ENCODE results near the gene NEURL1. TPM values are rescaled to one million over a fixed set of nuclear protein-coding genes. Genes with fewer than 3 reads are reported as not detected.
A peak's percentile ranks its signal among the peaks of the same experiment; 100 is the strongest.

Gene NEURL1
- total RNA-seq, 1 donor from 2014 or later: 1.8 TPM

GRCh38 chr10:103491729-103492364 is 1.7 kb upstream of the NEURL1 start:
- no peak for TF ChIP-seq CTCF (conservative IDR thresholded peaks at IDR 0.05)
- Mint-ChIP-seq H3K27me3 (ENCODE audit: low read depth) (peaks cover 51% of the 10 kb centered on the region), H3K4me1 (peaks cover 16% of the 10 kb centered on the region), H3K27ac (ENCODE audit: unreplicated experiment) (no peak overlapping the region), H3K9me3 (no peaks in the 10 kb centered on the region), H3K4me3 (peak overlapping the region; percentile 89), H3K36me3 (ENCODE audit: low read depth) (no peaks in the 10 kb centered on the region)
- DNase-seq (ENCODE audit: low read depth, low spot score): no peak

GRCh38 chr10:103492655-103493261 is 747 bp upstream of the NEURL1 start:
- peaks cover 60% of the 10 kb centered on the region for H3K27me3 Mint-ChIP-seq (ENCODE audit: low read depth)
- H3K36me3 Mint-ChIP-seq (ENCODE audit: low read depth): no peaks in the 10 kb centered on the region
- no peak for TF ChIP-seq CTCF (conservative IDR thresholded peaks at IDR 0.05)
- DNase-seq (ENCODE audit: low read depth, low spot score): no peak
- peak overlapping the region; percentile 89 for H3K4me3 Mint-ChIP-seq
- H3K27ac Mint-ChIP-seq (ENCODE audit: unreplicated experiment): no peak overlapping the region
- H3K9me3 Mint-ChIP-seq: no peaks in the 10 kb centered on the region
- H3K4me1 Mint-ChIP-seq: peaks cover 16% of the 10 kb centered on the region

GRCh38 chr10:103493916-103494877 is 692 bp downstream of the NEURL1 start:
- Mint-ChIP-seq H3K4me3 (peak overlapping the region; percentile 91), H3K27me3 (ENCODE audit: low read depth) (peaks cover 68% of the 10 kb centered on the region), H3K36me3 (ENCODE audit: low read depth) (no peaks in the 10 kb centered on the region), H3K4me1 (peaks cover 16% of the 10 kb centered on the region), H3K27ac (ENCODE audit: unreplicated experiment) (no peak overlapping the region), H3K9me3 (no peaks in the 10 kb centered on the region)
- TF ChIP-seq CTCF (conservative IDR thresholded peaks at IDR 0.05): no peak
- DNase-seq (ENCODE audit: low read depth, low spot score): no peak

- Mint-ChIP-seq H3K27ac (ENCODE audit: unreplicated experiment) (no peak overlapping the region), H3K4me3 (peak overlapping the region; percentile 91), H3K36me3 (ENCODE audit: low read depth) (no peaks in the 10 kb centered on the region), H3K27me3 (ENCODE audit: low read depth) (peaks cover 70% of the 10 kb centered on the region), H3K4me1 (peaks cover 21% of the 10 kb centered on the region), H3K9me3 (no peaks in the 10 kb centered on the region)
- TF ChIP-seq CTCF (conservative IDR thresholded peaks at IDR 0.05): no peak
- no peak for DNase-seq (ENCODE audit: low read depth, low spot score)
Observed at GRCh38 chr10:103495321-103495720, 1.8 kb downstream of the NEURL1 start.

- H3K27me3 Mint-ChIP-seq (ENCODE audit: low read depth): peaks cover 66% of the 10 kb centered on the region
- TF ChIP-seq CTCF (conservative IDR thresholded peaks at IDR 0.05): no peak
- H3K36me3 Mint-ChIP-seq (ENCODE audit: low read depth): no peaks in the 10 kb centered on the region
- no peak overlapping the region for H3K27ac Mint-ChIP-seq (ENCODE audit: unreplicated experiment)
- H3K4me1 Mint-ChIP-seq: peaks cover 23% of the 10 kb centered on the region
- DNase-seq (ENCODE audit: low read depth, low spot score): no peak
- no peaks in the 10 kb centered on the region for H3K9me3 Mint-ChIP-seq
- H3K4me3 Mint-ChIP-seq: peak overlapping the region; percentile 25
Observed at GRCh38 chr10:103497161-103497915, 3.8 kb downstream of the NEURL1 start.
